ENCODE results near the gene ZNF749. TPM values are rescaled to one million over a fixed set of nuclear protein-coding genes. Genes with fewer than 3 reads are reported as not detected.
A peak's percentile ranks its signal among the peaks of the same experiment; 100 is the strongest.

The ZNF749 gene
- total RNA-seq (2014; rRNA removed; shearing (Covaris generic); ENCODE audit: low replicate concordance): 15.6 and 15.9 TPM in 2 replicates

GRCh38 chr19:57435062-57435978, at the start of gene ZNF749:
TSS of gene ZNF749 (plus strand) at chr19:57435325. CDS start at chr19:57435579, 254 bp downstream.
- peaks cover 31% of the 10 kb centered on the region for H3K36me3 ChIP-seq
- no peaks in the 10 kb centered on the region; the same call in 1 of the 2 replicates for H3K9me3 ChIP-seq
- H3K4me3 ChIP-seq: peak within 1 kb of the TSS; percentile 93
- no peaks in the 10 kb centered on the region for H3K27me3 ChIP-seq
- DNase-seq: peak; percentile 99

- Histone ChIP-seq H3K9me3 (peaks cover 9% of the 10 kb centered on the region), H3K27me3 (no peaks in the 10 kb centered on the region), H3K36me3 (peaks cover 24% of the 10 kb centered on the region), H3K4me3 (peak overlapping the region; percentile 95)
- no peak for DNase-seq
Observed at GRCh38 chr19:57389194-57389729, 45.9 kb upstream of the ZNF749 start.

GRCh38 chr19:57389730-57390598, 45.2 kb upstream of the ZNF749 start, which contains the start of gene ZNF548:
TSS of gene ZNF548 (plus strand) at chr19:57389854. CDS start at chr19:57390100, 246 bp downstream.
- DNase-seq: peak; percentile 97
- peaks cover 29% of the 10 kb centered on the region for H3K36me3 ChIP-seq
- no peaks in the 10 kb centered on the region for H3K27me3 ChIP-seq
- peak within 1 kb of the TSS; percentile 95 for H3K4me3 ChIP-seq
- H3K9me3 ChIP-seq: peaks cover 9% of the 10 kb centered on the region

- peaks cover 72% of the 10 kb centered on the region for H3K36me3 ChIP-seq
- H3K4me3 ChIP-seq: no peak overlapping the region
- no peaks in the 10 kb centered on the region for H3K27me3 ChIP-seq
- H3K9me3 ChIP-seq: peaks cover 27% of the 10 kb centered on the region
- no peak for DNase-seq
Observed at GRCh38 chr19:57395710-57396109, 39.4 kb upstream of the ZNF749 start.

- H3K9me3 ChIP-seq: peaks cover 25% of the 10 kb centered on the region
- H3K4me3 ChIP-seq: no peak overlapping the region
- no peak for DNase-seq
- H3K27me3 ChIP-seq: no peaks in the 10 kb centered on the region
- peaks cover 60% of the 10 kb centered on the region for H3K36me3 ChIP-seq
Observed at GRCh38 chr19:57398868-57399267, 36.3 kb upstream of the ZNF749 start.

GRCh38 chr19:57403737-57404563, 31.2 kb upstream of the ZNF749 start:
- Histone ChIP-seq H3K4me3 (no peak overlapping the region), H3K27me3 (no peaks in the 10 kb centered on the region), H3K36me3 (peaks cover 19% of the 10 kb centered on the region), H3K9me3 (peaks cover 15% of the 10 kb centered on the region)
- no peak for DNase-seq

- peak; percentile 45 for DNase-seq
- H3K4me3 ChIP-seq: no peak overlapping the region
- no peaks in the 10 kb centered on the region for H3K27me3 ChIP-seq
- H3K36me3 ChIP-seq: peaks cover 7% of the 10 kb centered on the region
- H3K9me3 ChIP-seq: no peaks in the 10 kb centered on the region
Observed at GRCh38 chr19:57406516-57407123, 28.5 kb upstream of the ZNF749 start.

- Histone ChIP-seq H3K4me3 (peak within 1 kb of the TSS; percentile 98), H3K9me3 (no peaks in the 10 kb centered on the region), H3K27me3 (no peaks in the 10 kb centered on the region), H3K36me3 (peaks cover 15% of the 10 kb centered on the region)
- DNase-seq: peak; percentile 96
Observed at GRCh38 chr19:57410877-57411671, 24.1 kb upstream of the ZNF749 start, which contains the start of gene ZNF17. TSS of gene ZNF17 (plus strand) at chr19:57411161. CDS start at chr19:57413616, 2,455 bp downstream.

- DNase-seq: no peak
- no peak overlapping the region for H3K4me3 ChIP-seq
- peaks cover 33% of the 10 kb centered on the region for H3K9me3 ChIP-seq
- no peaks in the 10 kb centered on the region for H3K27me3 ChIP-seq
- H3K36me3 ChIP-seq: peaks cover 55% of the 10 kb centered on the region
Observed at GRCh38 chr19:57419439-57419838, 15.7 kb upstream of the ZNF749 start.

GRCh38 chr19:57421037-57421436, 14.1 kb upstream of the ZNF749 start:
- Histone ChIP-seq H3K4me3 (no peak overlapping the region), H3K36me3 (peaks cover 50% of the 10 kb centered on the region), H3K27me3 (no peaks in the 10 kb centered on the region), H3K9me3 (peaks cover 33% of the 10 kb centered on the region)
- DNase-seq: no peak

GRCh38 chr19:57434386-57435061, 601 bp upstream of the ZNF749 start:
- peak overlapping the region; percentile 93 for H3K4me3 ChIP-seq
- H3K9me3 ChIP-seq: no peaks in the 10 kb centered on the region; the same call in 1 of the 2 replicates
- H3K27me3 ChIP-seq: no peaks in the 10 kb centered on the region
- H3K36me3 ChIP-seq: peaks cover 25% of the 10 kb centered on the region
- DNase-seq: no peak

GRCh38 chr19:57436417-57436816, 1.3 kb downstream of the ZNF749 start:
- H3K36me3 ChIP-seq: peaks cover 31% of the 10 kb centered on the region
- DNase-seq: no peak
- peak overlapping the region; percentile 93 for H3K4me3 ChIP-seq
- no peaks in the 10 kb centered on the region; the same call in 1 of the 2 replicates for H3K9me3 ChIP-seq
- H3K27me3 ChIP-seq: no peaks in the 10 kb centered on the region

GRCh38 chr19:57437931-57438330, 2.8 kb downstream of the ZNF749 start:
- no peaks in the 10 kb centered on the region for H3K27me3 ChIP-seq
- H3K4me3 ChIP-seq: no peak overlapping the region
- H3K9me3 ChIP-seq: no peaks in the 10 kb centered on the region; the same call in 1 of the 2 replicates
- no peak for DNase-seq
- peaks cover 43% of the 10 kb centered on the region for H3K36me3 ChIP-seq

GRCh38 chr19:57438925-57439324, 3.8 kb downstream of the ZNF749 start:
- Histone ChIP-seq H3K9me3 (peaks cover 4% of the 10 kb centered on the region), H3K4me3 (no peak overlapping the region), H3K36me3 (peaks cover 53% of the 10 kb centered on the region), H3K27me3 (no peaks in the 10 kb centered on the region)
- no peak for DNase-seq
